Pancreas (tissue), 10 donors: ENCODE data around the gene SEMA5A. TPM values are rescaled to one million over a fixed set of nuclear protein-coding genes. Genes with fewer than 3 reads are reported as not detected.

Experiments
- ATAC-seq, 4 donors: fragments of 200-7000 bp; cut with Tn5 transposase; one replicate each; pipeline versions ENCODE4 v1.8.0 to v1.9.1; 2020; ENCODE audit warnings: mild to moderate bottlenecking in 4 of 4, moderate library complexity in 4 of 4
- DNase-seq, 6 donors: peaks; one replicate each; pipeline ENCODE4 v3.0.0-alpha.2; 2020
- FAIRE-seq: peaks from 2 replicates; lab custom pipeline; 2012; peaks lifted over from hg19 to GRCh38; lab: Jason Lieb, UNC
- H3K27ac ChIP-seq, 4 donors: fragments of 200-600 bp; sonication (generic); 1 replicate in 3 of 4; 2 replicates in 1 of 4; pipeline versions ENCODE4 v1.5.0 to v1.8.0; 2020
- H3K27me3 ChIP-seq, 4 donors: fragments of 200-600 bp; one replicate each; pipeline ENCODE4 v1.8.0; 2021
- H3K36me3 ChIP-seq, 3 donors: fragments of 200-600 bp; sonication (generic) in 1 of 3; one replicate each; pipeline versions ENCODE4 v1.5.0 to v1.8.0; 2020 to 2021
- H3K4me1 ChIP-seq, 3 donors: fragments of 200-600 bp; one replicate each; pipeline ENCODE4 v1.8.0; 2021
- H3K4me3 ChIP-seq, 4 donors: fragments of 200-600 bp; sonication (generic) in 2 of 4; one replicate each; pipeline versions ENCODE4 v1.5.0 to v1.8.0; 2020 to 2021
- H3K9me3 ChIP-seq, 4 donors: fragments of 200-600 bp; one replicate each; pipeline ENCODE4 v1.8.0; 2021
- WGBS, 2 donors: extraction: QIAGEN DNeasy Blood & Tissue Kit; methylation state at CpG; one replicate each; pipeline ENCODE4 v1.1.7; 2013; 5-methylcytosine and 5-hydroxymethylcytosine counted together
- intact Hi-C, 3 donors: fragments of 100-400 bp; cut with DNase I; formaldehyde crosslinking; loops; one replicate each; pipeline versions ENCODE4 v1.11.1 to v1.14.2; 2022
- polyA plus RNA-seq, 2 donors: library from polyadenylated mRNA; stranded (reverse); fragments of 200-250 nt; gene quantifications; one replicate each; pipeline ENCODE4 v1.2.3, GENCODE V29; 2013
- total RNA-seq, 6 donors: library from RNA; stranded (reverse); fragmentation: NEBNext Ultra II Directional in 4 of 6; extraction: Animal tissue kit (Norgen Biotek cat#: 25700) in 4 of 6; gene quantifications; one replicate each; pipeline versions ENCODE4 v1.2.1 to v1.2.4, GENCODE V29; 2021 to 2023
- TF ChIP-seq, protein P1 (sequence below), 4 donors: fragments of 200-600 bp; sonication (generic) in 3 of 4; IDR thresholded peaks; one replicate each; pipeline versions ENCODE4 v1.5.0 to v1.8.0; 2021; ENCODE audit warnings: antibody characterized with exemption in 4 of 4
- donor health status: healthy with polysubstance abuse.
- donor health status: DM: no; HTN: no; CAD: no; lungs with moderate emphysema.
- donor health status: DM: no; HTN: no; CAD: no.
- donor health status: control.
- donor health status: control.
- donor health status: Bipolar disorder and iron deficiency.
- donor health status: DM: yes; HTN: yes; CAD: no.
- donor health status: DM: no; HTN: no; CAD: no.
- donor health status: DM: no; HTN: no; CAD: no.
- donor health status: DM: yes; HTN: yes; CAD: no.

Gene SEMA5A
- total and polyA plus RNA-seq, 8 donors: 0.91 to 14.0 (median 6.4) TPM

DNA sequence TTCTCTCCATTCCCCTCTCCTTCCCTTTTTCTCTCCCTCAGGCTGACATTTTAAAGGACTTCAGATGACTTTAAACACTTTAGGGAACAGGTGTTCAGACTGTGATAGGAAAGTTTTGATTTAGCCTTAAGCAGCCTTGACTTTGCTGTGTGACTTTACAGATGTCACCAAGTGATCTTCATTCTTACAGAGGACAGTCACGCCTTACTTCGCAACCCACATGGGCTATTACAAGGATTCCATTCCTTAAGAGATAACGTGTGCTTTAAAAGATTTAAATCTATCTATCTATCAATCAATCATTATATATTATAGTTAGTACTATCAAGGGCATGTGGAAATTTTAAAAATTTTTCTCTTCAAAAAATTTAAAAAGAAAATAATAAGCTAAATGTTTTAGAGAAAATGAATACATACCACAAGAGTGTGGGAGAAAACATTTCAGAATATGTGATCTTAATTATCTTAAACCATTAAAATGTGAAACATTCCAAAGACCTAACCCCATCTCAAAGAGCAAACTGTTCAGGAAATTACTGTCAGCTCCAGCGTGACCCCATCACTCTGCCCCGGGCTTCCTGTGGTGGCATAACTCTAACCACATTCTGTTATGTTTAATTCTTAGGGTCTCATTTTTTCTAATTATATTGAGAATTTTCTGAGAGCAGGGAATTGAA is 530.5 kb downstream of the SEMA5A start:
- 54 to 56% methylated on average over 5 of the region's 5 CpGs for WGBS, 2 donors
- FAIRE-seq (no peak), DNase-seq (no peak), ATAC-seq (no peak)
- intact Hi-C loops: no loop called here
- TF ChIP-seq, protein P1, sequence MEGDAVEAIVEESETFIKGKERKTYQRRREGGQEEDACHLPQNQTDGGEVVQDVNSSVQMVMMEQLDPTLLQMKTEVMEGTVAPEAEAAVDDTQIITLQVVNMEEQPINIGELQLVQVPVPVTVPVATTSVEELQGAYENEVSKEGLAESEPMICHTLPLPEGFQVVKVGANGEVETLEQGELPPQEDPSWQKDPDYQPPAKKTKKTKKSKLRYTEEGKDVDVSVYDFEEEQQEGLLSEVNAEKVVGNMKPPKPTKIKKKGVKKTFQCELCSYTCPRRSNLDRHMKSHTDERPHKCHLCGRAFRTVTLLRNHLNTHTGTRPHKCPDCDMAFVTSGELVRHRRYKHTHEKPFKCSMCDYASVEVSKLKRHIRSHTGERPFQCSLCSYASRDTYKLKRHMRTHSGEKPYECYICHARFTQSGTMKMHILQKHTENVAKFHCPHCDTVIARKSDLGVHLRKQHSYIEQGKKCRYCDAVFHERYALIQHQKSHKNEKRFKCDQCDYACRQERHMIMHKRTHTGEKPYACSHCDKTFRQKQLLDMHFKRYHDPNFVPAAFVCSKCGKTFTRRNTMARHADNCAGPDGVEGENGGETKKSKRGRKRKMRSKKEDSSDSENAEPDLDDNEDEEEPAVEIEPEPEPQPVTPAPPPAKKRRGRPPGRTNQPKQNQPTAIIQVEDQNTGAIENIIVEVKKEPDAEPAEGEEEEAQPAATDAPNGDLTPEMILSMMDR (IDR thresholded peaks at IDR 0.05): no peak
- Histone ChIP-seq H3K27me3 (no peaks in the 10 kb centered on the region), H3K9me3 (no peaks in the 10 kb centered on the region), H3K36me3 (no peaks in the 10 kb centered on the region), H3K4me3 (no peak overlapping the region), H3K4me1 (no peaks in the 10 kb centered on the region), H3K27ac (no peak overlapping the region)

DNA sequence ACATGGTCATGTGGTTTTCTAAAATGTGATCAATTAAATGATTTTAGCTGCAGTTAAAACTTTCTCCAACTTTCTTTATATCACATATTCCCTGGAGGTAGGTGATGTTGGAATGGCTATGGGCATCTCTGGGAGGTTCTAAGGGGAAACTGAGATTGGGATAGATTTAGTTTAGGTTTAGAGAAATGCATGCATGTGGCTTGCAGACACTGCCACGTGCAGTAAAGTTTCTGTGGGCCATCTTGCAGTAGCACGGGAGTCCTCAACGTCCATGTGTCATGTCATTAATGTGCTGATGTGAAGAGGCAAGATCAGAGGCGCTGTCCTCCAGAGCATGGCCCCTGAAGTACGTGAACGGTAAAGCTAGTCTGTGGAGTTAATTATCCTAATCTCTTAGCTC is 532.7 kb downstream of the SEMA5A start:
- no peaks in the 10 kb centered on the region for H3K27me3 ChIP-seq
- intact Hi-C loops: no loop called here
- ATAC-seq (no peak), FAIRE-seq (no peak), DNase-seq (no peak)
- no peaks in the 10 kb centered on the region for H3K4me1 ChIP-seq
- WGBS, 2 donors: 59 to 62% methylated on average over 6 of the region's 6 CpGs
- TF ChIP-seq, protein P1 (IDR thresholded peaks at IDR 0.05): no peak
- no peaks in the 10 kb centered on the region for H3K9me3 ChIP-seq
- H3K27ac ChIP-seq: no peak overlapping the region
- no peaks in the 10 kb centered on the region for H3K36me3 ChIP-seq
- H3K4me3 ChIP-seq: no peak overlapping the region

DNA sequence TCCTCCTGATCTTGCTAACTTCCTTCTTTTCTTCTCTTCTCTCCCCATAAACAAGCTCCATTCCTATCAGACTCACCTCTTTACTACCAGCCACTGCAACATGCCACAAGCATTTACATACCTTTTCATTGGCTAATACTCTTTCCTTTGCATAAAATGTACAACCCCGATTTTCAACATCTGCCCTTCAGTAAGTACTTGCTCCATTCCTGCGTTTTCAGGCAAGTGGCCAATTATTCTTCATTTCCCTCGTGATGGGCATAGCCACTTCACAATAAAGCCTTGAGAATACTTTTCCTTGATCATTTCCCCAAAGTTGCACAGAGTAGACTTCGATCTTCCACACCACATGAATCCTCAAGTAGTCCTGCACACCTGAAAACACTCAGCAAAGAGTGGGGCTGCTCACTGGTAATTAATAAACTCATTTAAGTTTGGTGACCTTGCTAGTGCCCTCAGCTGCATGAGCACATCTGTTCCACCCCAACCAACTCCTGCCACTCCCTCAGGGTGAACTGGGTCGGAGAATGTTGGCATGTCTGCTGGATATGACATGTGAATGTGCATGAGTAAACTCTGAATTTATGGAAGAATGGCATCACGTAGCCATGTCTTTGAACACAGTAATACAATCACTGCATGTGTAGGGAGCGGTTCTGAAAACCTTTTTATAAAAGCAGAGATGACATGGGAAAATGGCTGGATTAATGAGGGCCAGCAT is 535.8 kb downstream of the SEMA5A start:
- H3K36me3 ChIP-seq: no peaks in the 10 kb centered on the region
- ATAC-seq (no peak), FAIRE-seq (no peak), DNase-seq (no peak)
- H3K4me1 ChIP-seq: no peaks in the 10 kb centered on the region
- no peak overlapping the region for H3K4me3 ChIP-seq
- WGBS, 2 donors: 49 to 64% methylated on average over 7 of the region's 7 CpGs
- no peaks in the 10 kb centered on the region for H3K27me3 ChIP-seq
- no peak overlapping the region for H3K27ac ChIP-seq
- H3K9me3 ChIP-seq: no peaks in the 10 kb centered on the region
- intact Hi-C loops: no loop called here
- TF ChIP-seq, protein P1 (IDR thresholded peaks at IDR 0.05): no peak

DNA sequence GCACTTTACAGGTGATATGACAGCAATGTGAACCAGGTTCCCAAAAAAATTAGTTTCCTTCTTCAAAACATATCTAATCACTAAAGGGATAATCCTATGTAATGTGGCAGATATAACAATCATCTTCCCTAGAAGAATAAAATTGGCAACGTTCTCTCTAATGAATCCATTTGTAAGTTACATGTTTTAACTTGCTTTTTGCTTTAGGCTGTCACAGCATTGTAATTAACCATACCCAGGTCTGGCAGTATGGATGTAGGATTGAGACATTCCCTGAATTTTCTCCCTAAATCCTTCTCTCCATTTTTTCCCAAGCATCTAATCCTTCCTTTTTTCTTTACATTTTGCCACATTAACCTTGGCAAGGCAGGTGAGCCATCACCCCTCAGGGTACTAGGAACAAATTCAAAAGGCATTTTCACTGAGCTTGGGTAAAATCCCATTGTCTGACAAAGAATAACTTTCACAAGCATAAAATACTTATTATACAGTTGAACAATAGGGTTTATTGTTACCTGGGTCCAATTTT is 548.3 kb downstream of the SEMA5A start:
- intact Hi-C loops: no loop called here
- Histone ChIP-seq H3K36me3 (no peaks in the 10 kb centered on the region), H3K27me3 (no peaks in the 10 kb centered on the region), H3K9me3 (no peaks in the 10 kb centered on the region), H3K27ac (no peak overlapping the region), H3K4me1 (no peaks in the 10 kb centered on the region), H3K4me3 (no peak overlapping the region)
- no peak for DNase-seq
- ATAC-seq: no peak
- TF ChIP-seq, protein P1 (IDR thresholded peaks at IDR 0.05): no peak
- no peak for FAIRE-seq
- 17 to 22% methylated on average over 1 of the region's 1 CpG for WGBS, 2 donors

DNA sequence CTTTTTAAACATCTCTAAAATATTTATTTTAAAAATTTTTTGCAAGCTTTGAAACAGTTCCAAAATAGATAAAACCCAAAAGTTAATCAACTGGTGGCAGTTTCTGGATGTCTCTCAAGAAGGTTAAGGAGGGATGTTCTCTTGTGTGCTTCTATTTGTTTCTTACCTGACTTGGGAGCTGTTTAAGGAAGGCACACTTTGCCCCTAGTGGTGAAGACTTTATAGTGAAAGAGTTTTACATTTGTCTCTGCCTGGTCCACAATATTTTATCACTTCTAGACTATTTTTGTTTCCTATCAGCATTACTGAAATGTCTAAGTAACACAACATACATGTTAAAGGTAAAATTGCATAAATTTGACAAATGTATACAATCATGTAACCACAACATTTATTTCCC is 552.8 kb downstream of the SEMA5A start:
- no peak for DNase-seq
- Histone ChIP-seq H3K27me3 (no peaks in the 10 kb centered on the region), H3K9me3 (no peaks in the 10 kb centered on the region), H3K27ac (no peak overlapping the region), H3K4me1 (no peaks in the 10 kb centered on the region), H3K36me3 (no peaks in the 10 kb centered on the region), H3K4me3 (no peak overlapping the region)
- TF ChIP-seq, protein P1 (IDR thresholded peaks at IDR 0.05): peak in 1 of 4 donors; percentile 15
- ATAC-seq: no peak
- intact Hi-C loops: no loop called here
- no peak for FAIRE-seq
